ENCODE measurements around the gene GJC1.
A peak's percentile ranks its signal among the peaks of the same experiment; 100 is the strongest.
"Not testable (repeated sequence)": the region's sequence is repeated elsewhere in the genome, so short reads cannot be mapped to it uniquely, and the experiment has no call there.

The GJC1 gene

DNA sequence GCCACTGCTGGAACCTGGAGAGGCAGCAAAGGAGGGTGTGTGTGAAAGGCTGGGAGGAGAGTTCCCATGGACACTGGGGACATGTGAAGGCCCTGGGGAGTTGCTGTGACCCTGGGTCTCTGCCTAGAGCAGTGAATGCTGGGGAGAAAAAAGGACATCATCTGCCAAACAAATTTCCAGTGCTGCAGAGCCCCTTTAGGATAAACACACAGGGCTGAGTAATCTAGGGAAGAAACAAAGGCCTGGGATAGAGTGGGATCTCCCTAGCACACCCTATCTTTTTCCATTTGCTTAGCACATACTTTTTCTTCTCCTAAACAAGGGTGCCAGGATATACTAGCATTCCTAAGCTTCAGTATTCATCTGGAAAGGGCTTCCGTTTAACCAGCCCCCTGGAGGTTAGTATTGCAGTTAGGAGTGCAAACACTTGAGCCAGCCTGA, 14.3 kb upstream of the GJC1 start:
- no peak for DNase-seq

DNA sequence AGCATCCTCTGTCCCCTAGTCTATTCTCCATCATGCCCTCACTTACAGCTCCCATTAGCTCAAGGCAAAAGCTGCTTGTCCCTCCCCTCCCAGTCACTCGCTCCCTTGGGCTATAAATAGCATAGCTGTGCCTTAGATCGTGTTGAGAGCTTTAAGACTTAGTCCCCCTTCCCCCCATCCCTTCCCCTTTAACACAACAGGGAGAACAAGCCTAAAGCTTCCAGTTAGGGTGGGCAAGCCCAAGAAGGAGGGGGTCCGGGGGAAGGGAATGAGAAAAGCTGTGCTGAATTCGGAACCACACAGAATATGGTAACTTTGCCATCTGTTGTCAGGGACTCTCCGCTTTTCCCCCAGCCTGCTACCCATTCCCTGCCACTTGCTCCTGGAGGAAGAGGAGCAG, 12.7 kb upstream of the GJC1 start:
- no peak for DNase-seq

DNA sequence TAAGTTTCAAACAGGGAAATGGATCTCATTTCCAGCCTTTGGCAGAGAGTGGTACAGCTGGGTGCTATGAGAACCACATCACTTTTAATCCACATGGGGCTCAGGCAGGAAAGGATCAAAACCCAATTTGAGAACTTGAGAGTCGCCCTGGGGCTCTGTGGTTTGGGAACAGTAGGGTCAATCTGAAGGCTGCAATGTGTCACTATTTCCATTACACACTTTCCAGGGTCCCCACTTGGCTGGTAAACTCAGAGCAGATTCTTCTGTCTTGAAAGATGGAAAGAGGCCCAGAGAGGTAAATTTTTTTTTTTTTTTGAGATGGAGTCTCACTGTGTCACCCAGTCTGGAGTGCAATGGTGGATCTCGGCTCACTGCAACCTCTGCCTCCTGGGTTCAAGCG, 10.8 kb upstream of the GJC1 start:
- no peak for DNase-seq

DNA sequence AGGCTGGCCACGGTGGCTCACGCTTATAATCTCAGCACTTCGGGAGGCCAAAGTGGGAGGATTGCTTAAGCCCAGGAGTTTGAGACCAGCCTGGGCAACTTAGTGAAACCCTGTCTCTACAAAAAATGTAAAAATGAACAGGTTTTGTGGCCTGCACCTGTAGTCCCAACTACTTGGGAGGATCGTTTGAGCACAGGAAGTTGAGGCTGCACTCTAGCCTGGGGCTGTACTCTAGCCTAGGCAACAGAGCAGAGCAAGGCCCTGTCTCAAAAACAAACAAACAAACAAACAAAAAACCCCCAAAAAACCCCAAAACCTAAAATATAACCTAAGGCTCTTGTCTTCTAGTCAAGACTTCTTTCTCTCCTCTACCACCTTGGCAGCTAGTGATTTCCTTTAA, 10.2 kb upstream of the GJC1 start:
- DNase-seq: no peak

DNA sequence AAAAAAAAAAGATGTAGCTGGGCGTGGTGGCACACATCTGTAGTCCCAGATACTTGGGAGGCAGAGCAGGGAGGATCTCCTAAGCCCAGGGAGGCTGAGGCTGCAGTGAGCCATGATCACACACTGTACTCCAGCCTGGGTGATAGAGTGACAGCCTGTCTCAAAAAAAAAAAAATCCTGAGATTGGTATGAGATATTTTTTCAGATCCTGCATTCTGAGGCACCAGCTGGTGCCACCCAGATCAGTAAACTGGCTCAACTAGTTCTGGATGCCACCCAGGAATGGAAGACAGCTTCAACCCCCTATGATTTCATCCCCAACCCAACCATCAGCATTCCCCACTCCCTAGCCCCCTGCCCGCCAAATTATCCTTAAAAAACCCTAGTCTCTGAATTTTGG, 7.1 kb upstream of the GJC1 start:
- DNase-seq: no peak

DNA sequence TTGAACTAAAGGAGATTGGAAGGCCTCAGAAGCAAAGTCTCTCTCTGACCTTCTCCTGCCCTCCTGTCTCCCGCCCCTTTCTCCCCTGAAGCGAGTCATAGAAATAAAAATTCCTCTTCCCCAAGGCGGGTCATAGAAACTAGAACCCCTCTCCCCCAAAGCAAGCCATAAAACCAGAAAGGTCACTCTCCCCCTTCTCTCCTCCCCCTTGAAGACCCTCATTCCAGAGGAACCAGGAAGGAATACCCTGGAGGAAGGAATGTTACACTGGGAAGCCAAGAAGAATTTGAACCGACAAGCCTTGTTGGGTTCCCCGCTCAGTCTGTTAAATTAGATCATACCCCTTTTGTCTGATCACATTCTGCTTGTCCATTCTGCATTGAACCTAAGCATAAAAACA, 2.7 kb upstream of the GJC1 start:
- DNase-seq: no peak

DNA sequence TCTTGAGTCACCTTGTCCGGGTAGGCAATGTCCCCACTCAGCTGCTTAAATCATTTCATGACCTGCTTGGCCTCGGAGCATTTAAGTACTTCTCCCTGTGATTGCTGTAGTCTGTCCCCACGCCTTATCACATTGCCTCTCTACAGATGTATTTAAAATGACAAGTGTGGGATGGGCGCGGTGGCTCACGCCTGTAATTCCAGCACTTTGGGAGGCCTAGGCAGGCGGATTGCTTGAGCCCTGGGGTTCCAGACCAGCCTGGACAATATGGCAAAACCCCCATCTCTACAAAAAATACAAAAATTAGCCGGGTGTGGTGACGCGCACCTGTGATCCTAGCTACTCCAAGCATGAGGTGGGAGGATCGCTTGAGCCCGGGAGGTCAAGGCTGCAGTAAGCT, 1.3 kb upstream of the GJC1 start:
- no peak for DNase-seq

DNA sequence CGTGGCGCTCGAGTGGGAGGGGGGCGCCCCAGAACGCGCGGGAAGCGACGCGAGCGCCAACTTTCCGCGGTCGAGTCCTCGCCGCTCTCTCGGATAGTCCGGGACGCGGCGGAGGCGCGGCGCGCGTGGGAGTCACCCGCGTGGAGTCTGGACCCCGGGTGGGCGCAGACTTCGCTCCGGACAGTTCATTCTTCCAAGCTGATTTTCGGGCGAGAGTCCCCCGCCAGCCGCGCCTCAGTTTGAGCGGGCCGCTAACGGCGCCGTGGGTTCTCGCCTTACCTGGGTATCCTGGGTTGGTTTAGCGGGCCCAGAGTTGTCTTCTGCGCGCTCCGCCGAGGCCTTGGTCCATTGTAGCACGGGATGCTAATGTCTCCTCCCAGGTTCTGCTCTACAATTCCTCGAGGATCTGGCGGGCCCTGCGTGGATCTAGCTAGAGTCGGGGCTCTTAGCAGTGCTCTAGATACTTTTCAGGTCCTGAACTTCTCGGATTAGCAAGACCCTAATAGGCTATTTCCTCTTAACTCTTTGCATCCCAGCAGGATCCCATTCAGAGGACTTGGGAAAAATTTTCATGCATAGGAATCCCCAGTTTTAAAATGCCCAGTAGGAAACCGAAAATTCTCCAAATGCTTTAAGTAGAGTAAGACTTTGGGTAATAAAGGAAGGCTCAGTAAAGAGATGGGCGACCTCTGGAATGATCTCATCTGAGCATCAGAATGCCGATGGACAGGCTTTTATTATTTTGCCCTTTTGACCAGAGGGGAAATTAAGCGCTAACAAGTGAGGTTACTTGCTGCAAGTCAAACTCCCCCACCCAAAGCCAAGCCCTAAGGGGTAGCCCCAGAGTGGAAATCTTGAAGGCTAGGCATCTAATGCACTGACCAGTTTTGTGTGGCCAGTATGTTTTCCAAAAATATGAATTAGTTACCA, 537 bp upstream of the GJC1 start:
- DNase-seq: peak in 1 of 14 donors; percentile 28

DNA sequence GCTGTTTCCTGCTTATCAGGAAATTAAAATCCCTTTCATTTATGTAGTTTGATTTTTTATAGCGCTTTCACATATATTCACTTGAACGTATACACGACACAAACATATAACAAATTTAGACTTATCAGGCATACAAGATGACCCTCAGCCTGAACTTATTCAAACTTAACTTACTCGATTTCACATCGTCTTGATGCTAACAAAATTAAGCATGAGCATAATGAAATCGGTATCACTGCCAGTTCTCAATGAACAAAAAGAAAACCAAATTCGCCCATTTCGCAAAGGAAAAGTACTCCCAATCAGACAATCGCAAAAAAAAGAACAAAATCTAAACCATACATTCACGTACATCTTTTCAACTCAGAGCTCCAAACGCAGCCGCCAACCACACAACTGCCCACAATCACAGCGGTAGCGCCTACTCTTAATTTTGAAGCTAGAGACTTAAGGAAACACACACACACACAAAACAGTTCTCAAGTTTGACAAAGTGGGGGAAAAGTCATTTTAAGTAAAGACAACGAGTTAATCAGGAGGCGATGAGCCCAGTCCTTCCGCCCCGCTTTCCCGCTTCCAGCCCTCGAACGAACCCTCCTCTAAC, 1.1 kb downstream of the GJC1 start:
- no peak for DNase-seq

DNA sequence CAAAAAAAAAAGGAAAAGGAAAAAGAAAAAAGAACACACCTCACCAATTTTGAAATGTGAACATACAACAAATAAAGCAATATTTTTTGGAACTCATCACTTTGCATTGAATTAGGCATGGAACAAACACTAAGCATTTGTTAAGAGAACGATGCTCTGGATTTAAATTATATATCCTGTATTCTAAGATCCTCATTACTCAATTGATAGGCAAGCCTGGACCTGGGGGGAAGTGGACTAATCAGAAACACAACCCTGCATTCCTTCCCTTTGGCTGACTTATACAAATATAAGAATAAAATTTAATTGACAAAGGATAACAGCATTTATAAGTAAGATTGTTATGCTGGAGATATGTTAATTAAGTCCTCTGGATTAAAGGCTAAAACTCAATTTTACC, 2.2 kb downstream of the GJC1 start:
- DNase-seq: no peak

DNA sequence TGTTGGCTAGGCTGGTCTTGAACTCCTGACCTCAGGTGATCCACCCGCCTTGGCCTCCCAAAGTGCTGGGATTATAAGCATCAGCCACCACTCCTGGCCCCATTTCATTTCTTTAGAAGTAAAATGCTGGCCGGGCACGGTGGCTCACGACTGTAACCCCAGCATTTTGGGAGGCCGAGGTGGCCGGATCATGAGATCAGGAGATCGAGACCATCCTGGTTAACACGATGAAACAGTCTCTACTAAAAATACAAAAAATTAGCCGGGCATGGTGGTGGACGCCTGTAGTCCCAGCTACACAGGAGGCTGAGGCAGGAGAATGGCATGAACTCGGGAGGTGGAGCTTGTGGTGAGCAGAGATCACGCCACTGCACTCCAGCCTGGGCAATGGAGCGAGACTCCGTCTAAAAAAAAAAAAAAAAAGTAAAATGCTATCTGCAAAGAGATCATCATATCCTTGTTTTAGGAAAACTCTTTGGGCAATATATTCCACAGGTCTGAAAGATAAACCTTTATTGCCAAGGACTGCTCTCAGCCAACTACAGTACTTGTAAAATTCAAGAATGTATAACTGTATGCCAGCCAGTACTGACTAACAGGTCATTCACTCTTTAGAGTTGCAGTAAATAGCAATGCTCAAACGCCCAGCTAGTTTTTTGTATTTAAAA, 3.8 kb downstream of the GJC1 start:
- DNase-seq: no peak

DNA sequence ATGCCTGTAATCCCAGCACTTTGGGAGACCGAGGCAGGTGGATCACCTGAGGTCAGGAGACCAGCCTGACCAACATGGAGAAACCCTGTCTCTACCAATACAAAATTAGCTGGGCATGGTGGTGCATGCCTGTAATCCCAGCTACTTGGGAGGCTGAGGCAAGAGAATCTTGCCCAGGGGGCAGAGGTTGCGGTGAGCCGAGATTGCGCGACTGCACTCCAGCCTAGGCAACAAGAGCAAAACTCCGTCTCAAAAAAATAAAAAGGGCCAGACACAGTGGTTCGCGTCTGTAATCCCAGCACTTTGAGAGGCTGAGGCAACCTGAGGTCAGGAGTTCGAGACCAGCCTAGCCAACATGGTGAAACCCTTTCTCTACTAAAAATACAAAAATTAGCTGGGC, 4.9 kb downstream of the GJC1 start:
- not testable (repeated sequence) for DNase-seq

DNA sequence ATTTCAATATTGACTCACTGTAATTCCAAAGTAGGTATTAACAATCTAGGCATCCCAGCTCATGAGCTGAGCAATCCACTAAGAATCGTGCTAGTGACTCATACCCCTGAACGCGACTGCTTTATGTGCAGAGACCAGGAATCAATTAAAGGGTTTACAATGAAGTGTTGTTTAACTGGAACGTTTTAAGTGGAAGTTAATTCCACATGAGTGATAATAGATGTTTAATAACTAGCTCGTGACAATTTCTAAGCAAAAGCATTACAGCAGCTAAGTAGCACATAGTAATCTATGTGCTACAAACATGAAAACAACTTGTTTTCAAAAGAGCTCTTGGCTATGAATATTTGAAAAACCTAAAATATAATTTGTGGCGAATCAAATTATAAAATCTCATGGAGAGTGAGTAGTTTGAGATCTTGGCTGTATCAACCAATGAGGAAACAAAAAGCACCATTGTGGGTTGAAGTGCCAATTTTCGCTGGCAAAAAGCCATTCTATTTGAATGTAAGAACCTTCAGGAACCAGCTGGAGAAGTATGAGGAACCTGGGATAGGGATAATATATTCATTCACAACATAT, 9.4 kb downstream of the GJC1 start:
- no peak for DNase-seq

DNA sequence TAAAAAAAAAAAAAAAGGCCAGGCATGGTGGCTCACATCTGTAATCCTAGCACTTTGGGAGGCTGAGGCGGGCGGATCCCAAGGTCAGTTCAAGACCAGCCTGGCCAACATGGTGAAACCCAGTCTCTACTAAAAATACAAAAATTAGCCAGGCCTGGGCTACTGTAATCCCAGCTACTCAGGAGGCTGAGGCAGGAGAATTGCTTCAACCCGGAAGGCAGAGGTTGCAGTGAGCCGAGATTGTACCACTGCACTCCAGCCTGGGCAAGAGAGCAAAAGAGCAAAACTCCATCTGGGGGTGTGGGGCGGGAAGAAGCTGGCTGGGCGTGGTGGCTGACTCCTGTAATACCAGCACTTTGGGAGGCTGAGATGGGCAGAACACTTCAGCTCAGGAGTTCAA, 11.6 kb downstream of the GJC1 start:
- DNase-seq: not testable (repeated sequence)

DNA sequence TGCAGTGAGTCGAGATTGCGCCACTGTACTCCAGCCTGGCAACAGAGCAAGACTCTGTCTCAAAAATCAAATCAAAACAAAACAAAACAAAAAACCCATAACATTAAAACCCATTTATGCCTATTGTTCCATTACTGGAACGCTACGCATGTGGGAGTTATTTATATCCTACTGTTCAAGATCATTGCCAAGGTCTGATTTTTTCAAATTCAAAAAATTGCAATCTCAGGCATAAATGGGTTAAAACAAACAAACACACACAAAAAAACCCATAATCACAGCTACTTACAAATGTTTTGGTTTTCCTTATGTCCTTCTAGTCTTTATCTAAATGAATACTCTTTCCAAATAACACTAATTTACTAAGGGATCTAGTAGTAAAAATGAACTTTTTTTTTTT, 17.8 kb downstream of the GJC1 start:
- DNase-seq: no peak

DNA sequence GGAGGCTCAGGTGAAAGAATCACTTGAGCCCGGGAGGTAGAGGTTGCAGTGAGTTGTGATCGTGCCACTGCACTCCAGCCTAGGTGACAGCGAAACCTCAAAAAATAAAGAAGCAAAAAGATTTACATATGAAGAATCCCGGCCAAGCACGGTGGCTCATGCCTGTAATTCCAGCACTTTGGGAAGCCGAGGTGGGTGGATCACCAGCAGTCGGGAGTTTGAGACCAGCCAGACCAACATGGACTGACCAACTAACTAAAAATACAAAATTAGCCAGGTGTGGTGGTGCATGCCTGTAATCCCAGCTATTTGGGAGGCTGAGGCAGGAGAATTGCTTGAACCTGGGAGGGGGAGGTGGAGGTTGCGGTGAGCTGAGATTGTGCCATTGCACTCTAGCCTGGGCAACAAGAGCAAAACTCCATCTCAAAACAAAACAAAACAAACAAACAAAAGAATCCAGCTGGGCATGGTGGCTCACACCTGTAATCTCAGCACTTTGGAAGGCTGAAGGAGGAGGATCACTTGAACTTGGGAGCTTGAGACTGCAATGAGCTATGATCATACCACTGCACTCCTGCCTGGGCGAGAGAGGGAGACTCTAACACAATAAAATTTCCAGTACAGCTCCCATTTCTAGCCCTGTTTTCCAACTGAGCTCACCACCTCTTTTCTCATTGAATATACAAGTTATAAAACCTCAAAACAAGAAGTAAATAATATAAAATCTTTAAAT, 21.3 kb downstream of the GJC1 start:
- DNase-seq: not testable (repeated sequence)

DNA sequence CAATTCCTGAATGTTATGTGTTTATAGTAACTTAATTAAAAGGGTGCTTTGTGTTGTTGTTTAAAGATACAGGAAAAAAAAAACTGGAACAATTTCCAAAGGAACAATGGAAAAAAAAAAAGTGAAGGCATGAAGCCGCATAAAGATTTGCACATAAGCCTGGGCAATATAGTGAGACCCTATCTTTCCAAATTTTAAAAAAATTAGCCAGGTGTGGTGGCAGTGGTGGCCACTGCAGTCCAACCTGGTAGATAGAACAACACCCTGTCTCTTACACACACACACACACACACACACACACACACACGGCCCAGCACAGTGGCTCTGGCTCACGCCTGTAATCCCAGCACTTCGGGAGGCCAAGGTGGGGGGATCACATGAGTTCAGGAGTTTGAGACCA, 21.9 kb downstream of the GJC1 start:
- DNase-seq: no peak

DNA sequence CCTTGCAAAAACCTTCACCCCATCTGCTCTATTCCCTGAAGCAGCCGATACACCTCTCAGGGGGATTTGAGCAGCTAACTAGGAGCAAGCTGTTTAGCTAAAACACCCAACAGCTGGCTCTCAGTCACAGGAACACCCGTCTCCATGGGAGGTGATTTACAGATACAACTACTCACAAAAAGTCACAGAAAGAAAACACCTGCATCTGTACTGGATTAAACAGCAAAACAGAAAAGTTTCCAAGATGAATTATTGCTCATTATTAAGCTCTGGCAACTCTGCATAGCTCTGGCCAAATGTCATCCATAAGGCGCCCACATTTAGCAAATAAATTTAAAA, 22.3 kb downstream of the GJC1 start:
- DNase-seq: no peak

DNA sequence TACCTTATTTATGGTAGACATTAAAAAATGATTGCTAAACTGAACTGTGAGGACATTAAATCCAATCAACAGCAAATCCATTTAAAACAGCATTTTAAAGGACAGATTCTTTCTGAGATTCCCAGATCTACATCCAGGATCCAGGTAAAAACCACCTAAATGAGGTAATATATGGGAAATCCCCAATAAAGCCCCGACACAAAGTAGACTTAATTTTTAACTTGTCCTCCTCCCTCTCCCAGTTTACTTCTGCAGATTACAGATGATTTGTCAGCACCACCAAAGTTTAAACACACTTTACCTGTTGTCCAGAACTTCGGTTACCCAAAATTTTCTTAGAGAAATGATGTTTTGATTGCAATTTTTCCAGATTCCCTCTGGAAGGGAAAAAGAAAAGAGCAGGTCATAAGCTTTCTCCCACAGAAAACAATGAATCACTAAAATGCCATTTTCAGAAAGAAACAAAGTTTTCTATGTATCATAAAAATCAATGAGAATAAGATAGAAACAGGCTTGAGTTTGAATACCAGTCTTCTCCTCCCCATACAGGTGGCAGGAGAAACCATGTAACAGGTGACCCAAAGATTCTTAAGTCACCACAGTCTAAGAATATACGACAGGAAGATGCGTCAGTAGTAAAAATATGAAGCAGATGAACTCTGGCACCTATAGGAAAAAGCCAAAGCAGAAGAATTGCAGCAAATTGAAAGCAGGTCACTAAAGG, 22.8 kb downstream of the GJC1 start:
- DNase-seq: no peak

DNA sequence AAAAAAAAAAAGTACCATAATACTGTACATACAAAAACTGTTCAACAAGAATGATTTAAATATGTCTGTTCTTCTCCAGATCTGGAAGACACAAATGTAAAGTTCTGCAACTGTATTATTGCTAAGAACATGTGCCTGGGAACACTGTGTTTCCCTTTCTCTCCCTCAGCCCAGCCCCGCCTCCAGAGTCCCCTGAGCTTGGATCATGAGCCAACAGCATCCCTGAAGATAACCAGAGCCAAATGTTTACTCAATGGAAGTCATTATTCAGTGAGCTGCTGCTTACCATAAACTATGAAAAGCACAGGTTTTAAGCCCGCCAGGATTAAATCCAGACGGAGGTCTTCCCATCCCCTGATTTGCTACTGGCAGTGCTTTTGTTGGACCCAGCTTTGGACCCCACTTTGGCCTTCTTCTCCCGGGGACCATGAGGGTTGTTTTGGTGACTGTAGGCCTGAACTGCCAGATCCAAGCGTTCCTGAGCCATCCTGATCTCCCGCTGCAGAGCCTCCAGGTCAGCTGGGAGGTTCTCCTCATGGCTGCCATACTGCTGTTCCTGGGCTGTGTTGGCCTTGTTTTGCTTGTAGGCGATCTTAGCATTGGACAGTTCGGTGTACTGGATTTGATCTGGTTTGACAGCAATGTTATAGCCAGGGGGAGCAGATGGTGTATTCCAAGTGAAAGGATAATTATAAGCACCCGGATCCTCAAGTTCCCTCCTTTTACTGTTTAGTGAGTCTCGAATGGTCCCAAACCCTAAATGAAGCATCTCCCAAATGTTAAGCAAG, 25.6 kb downstream of the GJC1 start:
- DNase-seq: peak in 1 of 14 donors; percentile 83

DNA sequence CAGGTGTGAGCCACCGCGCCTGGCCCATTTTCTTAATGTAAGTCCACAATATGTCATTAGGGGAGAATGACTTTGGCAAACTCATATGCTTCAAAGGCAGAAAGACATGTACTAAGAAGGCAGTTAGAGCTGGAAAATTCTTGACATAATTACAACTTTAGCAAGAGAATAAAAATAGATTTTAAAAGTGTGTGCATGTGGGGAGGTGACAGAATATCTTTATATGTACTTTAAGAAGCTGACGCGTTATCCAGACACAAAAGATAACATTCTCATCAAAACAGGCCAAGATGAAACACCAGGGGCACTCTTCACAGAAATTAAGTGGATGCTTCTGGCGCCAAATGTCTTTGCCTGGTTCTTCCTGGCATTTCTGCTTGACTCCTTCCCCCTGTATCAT, 28.2 kb downstream of the GJC1 start:
- no peak for DNase-seq

All from C1 segment of cervical spinal cord (tissue), 14 donors.